ENCODE measurements around the gene DPF3.

GRCh38 chr14:72839753-72840607 is 53.9 kb downstream of the DPF3 start:
- TF ChIP-seq CTCF (IDR thresholded peaks at IDR 0.05), result no peak
- TF ChIP-seq POLR2A (IDR thresholded peaks at IDR 0.05), result no peak

All from prostate gland (tissue), 2 donors.